Measurements from ENCODE around the gene SLC8A1. TPM values are rescaled to one million over a fixed set of nuclear protein-coding genes. Genes with fewer than 3 reads are reported as not detected.

The SLC8A1 gene
- total RNA-seq, 1 donor from 2014 or later, result 34.8 TPM

- Histone ChIP-seq H3K36me3 (ENCODE audit: insufficient read depth, low read length) (no peaks in the 10 kb centered on the region), H3K4me1 (ENCODE audit: insufficient read depth, low read length) (peaks cover 3% of the 10 kb centered on the region), H3K79me2 (ENCODE audit: insufficient read depth, low read length) (no peaks in the 10 kb centered on the region), H4K20me1 (ENCODE audit: insufficient read depth, low read length) (no peaks in the 10 kb centered on the region), H3K4me3 (ENCODE audit: insufficient read depth, low read depth, low read length) (no peak overlapping the region), H3K9me3 (ENCODE audit: insufficient read depth, low read depth, low read length) (peaks cover 3% of the 10 kb centered on the region), H3K27me3 (ENCODE audit: insufficient read depth, low read length) (no peaks in the 10 kb centered on the region), H3K4me2 (ENCODE audit: low read length) (no peak overlapping the region), H2AFZ (ENCODE audit: low read depth, low read length) (no peak overlapping the region), H3K27ac (ENCODE audit: low read depth, low read length) (no peak overlapping the region), H3K9ac (ENCODE audit: low read length) (no peak overlapping the region)
- DNase-seq (ENCODE audit: low read depth), result no peak
- Mint-ChIP-seq H3K4me1 (ENCODE audit: low read depth, unreplicated experiment) (peaks cover 3% of the 10 kb centered on the region), H3K4me3 (ENCODE audit: unreplicated experiment) (no peak overlapping the region), H3K27me3 (ENCODE audit: low read depth, unreplicated experiment) (no peaks in the 10 kb centered on the region), H3K27ac (ENCODE audit: unreplicated experiment) (peak overlapping the region; percentile 2), H3K9me3 (ENCODE audit: unreplicated experiment) (peaks cover 11% of the 10 kb centered on the region), H3K36me3 (ENCODE audit: low read depth, unreplicated experiment) (peaks cover 6% of the 10 kb centered on the region)
- no peak for FAIRE-seq
- no peak for TF ChIP-seq EZH2 (IDR thresholded peaks at IDR 0.05; ENCODE audit: insufficient read depth, low read length)
- no peak for TF ChIP-seq CTCF (IDR thresholded peaks at IDR 0.05; ENCODE audit: insufficient read depth, low read depth, low read length)
Measured at GRCh38 chr2:40384233-40384632, 67.7 kb downstream of the SLC8A1 start.

GRCh38 chr2:40380721-40381120 is 71.2 kb downstream of the SLC8A1 start:
- no peak overlapping the region for H3K4me3 Mint-ChIP-seq (ENCODE audit: unreplicated experiment)

More at GRCh38 chr2:40380721-40381120, 71.2 kb downstream of the SLC8A1 start:
- Histone ChIP-seq H3K27me3 (ENCODE audit: insufficient read depth, low read length) (no peaks in the 10 kb centered on the region), H3K9ac (ENCODE audit: low read length) (no peak overlapping the region), H3K27ac (ENCODE audit: low read depth, low read length) (no peak overlapping the region), H3K36me3 (ENCODE audit: insufficient read depth, low read length) (no peaks in the 10 kb centered on the region), H3K4me1 (ENCODE audit: insufficient read depth, low read length) (peaks cover 3% of the 10 kb centered on the region), H3K9me3 (ENCODE audit: insufficient read depth, low read depth, low read length) (peaks cover 3% of the 10 kb centered on the region), H4K20me1 (ENCODE audit: insufficient read depth, low read length) (no peaks in the 10 kb centered on the region), H3K4me2 (ENCODE audit: low read length) (no peak overlapping the region), H3K4me3 (ENCODE audit: insufficient read depth, low read depth, low read length) (no peak overlapping the region), H3K79me2 (ENCODE audit: insufficient read depth, low read length) (no peaks in the 10 kb centered on the region), H2AFZ (ENCODE audit: low read depth, low read length) (no peak overlapping the region)
- Mint-ChIP-seq H3K9me3 (ENCODE audit: unreplicated experiment) (peaks cover 11% of the 10 kb centered on the region), H3K4me1 (ENCODE audit: low read depth, unreplicated experiment) (peaks cover 9% of the 10 kb centered on the region), H3K27ac (ENCODE audit: unreplicated experiment) (no peak overlapping the region), H3K27me3 (ENCODE audit: low read depth, unreplicated experiment) (no peaks in the 10 kb centered on the region), H3K36me3 (ENCODE audit: low read depth, unreplicated experiment) (peaks cover 7% of the 10 kb centered on the region)
- no peak for FAIRE-seq
- TF ChIP-seq CTCF (IDR thresholded peaks at IDR 0.05; ENCODE audit: insufficient read depth, low read depth, low read length), result no peak
- TF ChIP-seq EZH2 (IDR thresholded peaks at IDR 0.05; ENCODE audit: insufficient read depth, low read length), result no peak
- DNase-seq (ENCODE audit: low read depth), result no peak

Measured in astrocyte (in vitro differentiated cells and primary cell).